ENCODE measurements around the gene RTP3. TPM values are rescaled to one million over a fixed set of nuclear protein-coding genes. Genes with fewer than 3 reads are reported as not detected.

RTP3 gene
- total RNA-seq, 2 experiments from 2014 or later, result not detected

Other genes with a start within 250 kb of the RTP3 start
- gene CCR2, start 143.9 kb upstream of the RTP3 start, total RNA-seq, result 10 to 100 TPM; 70.8 to 70.9 TPM
- 10 to 100 TPM; 38.4 to 38.8 TPM for gene CCR5, start 127.0 kb upstream of the RTP3 start, total RNA-seq
- 10 to 100 TPM; 10.1 to 11.2 TPM for gene CCRL2, start 90.7 kb upstream of the RTP3 start, total RNA-seq
- not detected for gene LTF, start 33.1 kb upstream of the RTP3 start, total RNA-seq
- gene LRRC2, start 68.3 kb downstream of the RTP3 start, total RNA-seq, result under 1 TPM in 1 of 2 experiments, not detected in 1; 0.11 TPM
- gene FAM240A, start 114.5 kb downstream of the RTP3 start, total RNA-seq, result not detected
- 1 to 10 TPM; 1.3 to 1.4 TPM for gene ALS2CL, start 195.7 kb downstream of the RTP3 start, total RNA-seq
- under 1 TPM in 1 of 2 experiments, not detected in 1; 0.34 TPM for gene TMIE, start 203.4 kb downstream of the RTP3 start, total RNA-seq
- not detected for gene PRSS50, start 219.9 kb downstream of the RTP3 start, total RNA-seq